ENCODE results near the gene NTN1.

Gene NTN1

DNA sequence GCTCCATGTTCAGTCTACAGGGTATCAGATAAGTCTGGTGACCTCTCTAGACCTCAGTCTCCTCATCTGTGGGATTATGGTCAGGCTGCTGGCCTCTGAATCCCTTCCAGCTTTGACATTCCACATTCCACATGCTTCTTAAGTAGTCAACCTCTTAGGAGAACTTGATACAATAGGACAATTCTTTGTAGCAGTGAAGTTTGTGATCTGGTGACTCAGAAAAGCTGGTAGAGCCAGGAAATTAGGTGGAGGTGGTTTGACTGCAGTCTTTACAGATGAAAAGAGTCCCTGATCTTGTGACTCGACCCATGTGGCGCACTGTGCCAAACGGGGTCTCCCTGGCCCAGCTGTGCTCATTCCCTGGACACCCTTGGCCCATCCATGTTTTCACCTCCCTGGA, 147.8 kb downstream of the NTN1 start:
- no peak for DNase-seq

- DNase-seq: no peak
These were observed 149.0 kb downstream of the NTN1 start for GRCh38 chr17:9170336-9170735.

DNA sequence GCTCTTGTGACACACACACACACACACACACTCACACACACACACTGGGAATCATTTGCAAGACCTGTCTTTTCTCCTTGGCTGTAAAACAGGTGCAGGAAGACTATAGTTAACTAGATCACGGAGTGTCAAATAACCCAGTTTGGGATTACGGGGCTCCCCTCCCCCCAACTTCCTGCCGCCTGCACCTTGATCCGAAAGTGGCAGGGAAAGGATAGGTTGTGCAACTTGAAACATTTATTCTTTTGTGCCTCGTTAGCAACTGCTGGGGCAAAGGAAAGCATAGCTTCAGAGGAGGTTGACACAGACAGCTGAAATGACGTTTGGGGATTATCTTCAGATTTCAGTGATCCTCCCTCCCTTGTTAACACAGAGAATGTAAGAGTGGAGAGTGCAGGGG, 149.5 kb downstream of the NTN1 start:
- no peak for DNase-seq

- no peak for DNase-seq
These were observed 152.2 kb downstream of the NTN1 start for GRCh38 chr17:9173386-9173983.

- no peak for DNase-seq
These were observed 153.0 kb downstream of the NTN1 start for GRCh38 chr17:9174312-9174711.

- DNase-seq: no peak
These were observed 153.7 kb downstream of the NTN1 start for GRCh38 chr17:9174779-9175574.

DNA sequence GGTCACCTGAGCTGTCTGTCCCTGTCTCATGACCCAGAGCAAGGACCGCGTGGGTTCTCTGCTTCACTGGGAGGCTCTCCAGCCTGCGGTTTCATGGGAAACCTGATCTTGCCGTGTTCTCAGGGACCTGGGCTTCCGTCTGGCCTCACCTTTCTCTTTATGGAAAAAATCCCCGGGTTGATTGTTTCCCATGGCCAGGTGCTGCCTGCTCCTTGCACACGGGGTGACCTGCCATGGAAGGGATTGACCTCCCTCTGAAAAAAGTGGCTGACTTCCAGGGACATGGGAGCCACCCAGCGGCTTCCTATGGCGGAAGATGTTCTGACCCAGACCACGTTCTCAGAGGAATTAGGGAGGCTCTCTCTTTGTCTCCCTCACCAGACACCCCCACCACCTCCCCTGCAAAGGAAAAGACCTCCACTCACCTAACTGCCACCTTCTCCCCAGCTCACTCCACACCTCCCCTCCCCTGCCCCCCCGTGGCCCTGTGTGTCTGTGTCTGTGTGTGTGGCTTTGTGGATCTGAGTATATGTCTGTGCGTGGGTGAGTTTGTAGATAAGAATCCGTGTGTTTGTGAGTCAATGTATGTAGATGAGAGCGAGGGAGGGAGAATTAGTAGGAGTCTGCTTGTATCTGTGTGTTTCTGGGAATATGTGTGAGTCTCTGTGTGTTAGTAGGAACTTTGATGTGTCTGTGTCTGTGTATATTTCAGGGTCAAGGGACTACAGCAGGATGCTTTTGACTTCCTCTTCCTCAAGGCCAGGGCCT, 154.6 kb downstream of the NTN1 start:
- DNase-seq: no peak

- no peak for DNase-seq
These were observed 155.9 kb downstream of the NTN1 start for GRCh38 chr17:9177212-9177611.

DNA sequence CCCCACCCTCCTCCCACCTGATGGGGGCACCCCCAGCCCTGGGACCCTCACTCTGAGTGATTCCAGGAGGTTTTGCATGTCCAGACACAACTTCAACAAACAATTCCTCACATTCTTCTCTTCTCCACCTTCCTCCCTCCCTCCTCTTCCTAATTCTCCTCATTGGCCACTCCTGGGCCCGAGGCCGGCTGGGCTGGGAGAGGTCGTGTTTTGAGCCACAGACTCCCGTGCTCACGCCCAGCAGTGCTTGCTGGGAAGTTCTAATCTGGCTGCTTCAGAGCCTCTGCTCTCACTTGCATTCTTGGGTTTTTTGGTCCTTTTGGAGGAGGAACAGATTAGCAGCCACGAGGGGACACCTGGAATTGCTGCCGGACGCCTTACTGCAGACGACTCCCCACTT, 157.0 kb downstream of the NTN1 start:
- no peak for DNase-seq

- DNase-seq: no peak
These were observed 158.3 kb downstream of the NTN1 start for GRCh38 chr17:9179602-9180001.

DNA sequence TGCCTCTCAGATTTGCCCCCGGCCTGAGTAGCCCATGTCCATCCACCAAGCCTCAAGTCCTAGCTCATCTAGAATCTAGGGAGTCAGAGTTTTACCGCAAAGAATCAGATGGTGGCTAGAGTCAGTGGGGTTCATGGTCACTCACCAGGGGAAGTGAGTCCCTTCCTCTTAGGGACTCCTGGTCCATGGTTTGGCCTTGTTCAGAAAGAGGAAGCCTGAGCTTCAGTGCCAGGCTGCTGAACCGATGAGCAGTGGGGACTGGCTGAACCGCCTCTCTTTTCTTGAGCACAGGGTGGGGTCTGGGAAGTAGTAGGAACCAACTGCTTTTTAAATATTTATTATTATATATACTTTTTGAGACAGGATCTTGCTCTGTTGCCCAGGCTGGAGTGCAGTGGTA, 160.3 kb downstream of the NTN1 start:
- DNase-seq: no peak

GRCh38 chr17:9183306-9183705, 162.0 kb downstream of the NTN1 start:
- DNase-seq: no peak

DNA sequence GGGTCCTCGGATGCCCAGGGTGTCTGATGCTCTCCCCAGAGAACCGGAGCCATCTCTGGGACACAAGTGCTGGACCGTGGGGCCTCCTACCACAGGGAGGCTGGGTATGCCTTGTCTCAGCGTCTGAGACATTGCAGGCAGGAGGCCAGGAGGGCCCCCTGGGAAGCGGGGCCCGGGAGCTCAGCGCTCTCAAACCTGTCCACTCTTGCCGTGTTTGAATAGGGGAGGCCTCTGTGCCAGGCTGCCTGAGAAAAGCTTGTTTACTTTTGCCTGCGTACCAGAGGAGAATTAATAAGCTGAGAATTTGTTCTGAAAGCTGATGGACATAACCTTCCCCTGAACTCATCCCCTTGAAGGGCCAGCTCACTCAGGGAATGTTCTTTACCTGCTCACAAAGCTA, 163.8 kb downstream of the NTN1 start:
- no peak for DNase-seq

DNA sequence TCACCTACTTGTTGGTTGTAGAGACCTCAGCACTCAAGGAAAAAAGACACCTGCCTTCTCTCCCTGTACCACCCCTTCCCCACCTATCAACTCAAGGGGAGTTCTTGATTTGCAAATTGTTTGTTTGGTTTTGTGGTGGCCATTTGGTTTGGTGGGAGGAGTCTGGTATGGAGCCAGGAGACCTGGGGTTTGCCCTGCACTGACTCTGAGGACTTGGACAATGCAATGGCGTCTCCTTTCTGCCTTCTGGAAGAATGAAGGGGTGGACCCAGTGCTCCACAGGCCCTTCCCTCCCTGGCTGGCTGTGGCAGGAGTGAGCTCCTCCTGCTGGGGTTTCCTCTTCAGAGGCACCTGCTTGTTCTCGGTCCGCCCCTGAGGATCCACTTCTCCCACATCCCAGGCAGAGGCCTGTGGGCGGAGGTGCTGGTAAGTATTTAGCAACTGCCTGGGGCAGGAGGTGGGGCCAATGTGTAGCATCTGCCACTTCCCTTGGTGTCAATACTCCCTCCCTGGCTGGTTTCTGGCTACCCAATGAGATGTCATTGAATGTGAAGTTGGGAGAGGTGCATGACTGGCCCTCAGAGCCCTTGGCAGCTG, 164.5 kb downstream of the NTN1 start:
- no peak for DNase-seq

- no peak for DNase-seq
These were observed 166.5 kb downstream of the NTN1 start for GRCh38 chr17:9187828-9188227.

DNA sequence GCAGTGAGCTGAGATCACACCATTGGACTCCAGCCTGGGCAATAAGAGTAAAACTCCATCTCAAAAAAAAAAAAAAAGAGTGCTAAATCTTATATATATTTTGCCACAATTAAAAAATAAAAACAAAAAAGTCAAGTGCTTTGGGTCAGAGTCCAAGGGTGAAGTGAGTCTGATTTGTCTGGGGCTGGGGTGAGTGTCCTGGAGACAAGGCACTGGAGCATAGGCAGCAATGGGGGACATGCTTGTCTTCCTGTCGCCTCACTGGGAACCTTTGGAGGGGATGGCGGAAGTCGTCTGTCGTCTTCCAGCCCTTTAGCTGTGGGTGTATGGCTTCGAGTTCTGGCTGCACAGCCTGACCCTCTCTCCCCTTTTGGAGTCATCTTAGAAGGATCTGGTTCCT, 167.1 kb downstream of the NTN1 start:
- no peak for DNase-seq

- DNase-seq: no peak
These were observed 168.6 kb downstream of the NTN1 start for GRCh38 chr17:9189870-9190269.

- no peak for DNase-seq
These were observed 170.7 kb downstream of the NTN1 start for GRCh38 chr17:9192010-9192409.

DNA sequence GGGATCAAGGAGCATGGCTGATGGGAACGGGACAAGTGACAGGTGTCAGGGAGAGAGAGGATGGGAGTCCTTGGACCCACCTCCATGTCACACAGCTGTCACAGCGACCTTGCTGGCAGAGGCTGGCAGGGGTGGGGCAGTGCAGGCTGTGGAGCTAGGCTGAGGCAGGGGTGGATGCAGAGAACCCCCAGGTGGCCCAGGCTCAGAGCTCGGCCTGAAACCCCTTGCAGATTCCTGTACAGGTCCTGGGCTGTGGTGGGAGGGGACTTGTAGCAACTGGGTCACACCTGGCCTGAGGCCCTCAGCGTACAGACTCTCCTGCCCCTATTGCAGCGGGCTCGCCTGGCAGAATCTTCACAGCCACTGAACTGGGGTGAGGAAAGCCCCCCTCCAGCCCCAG, 174.1 kb downstream of the NTN1 start:
- no peak for DNase-seq

DNA sequence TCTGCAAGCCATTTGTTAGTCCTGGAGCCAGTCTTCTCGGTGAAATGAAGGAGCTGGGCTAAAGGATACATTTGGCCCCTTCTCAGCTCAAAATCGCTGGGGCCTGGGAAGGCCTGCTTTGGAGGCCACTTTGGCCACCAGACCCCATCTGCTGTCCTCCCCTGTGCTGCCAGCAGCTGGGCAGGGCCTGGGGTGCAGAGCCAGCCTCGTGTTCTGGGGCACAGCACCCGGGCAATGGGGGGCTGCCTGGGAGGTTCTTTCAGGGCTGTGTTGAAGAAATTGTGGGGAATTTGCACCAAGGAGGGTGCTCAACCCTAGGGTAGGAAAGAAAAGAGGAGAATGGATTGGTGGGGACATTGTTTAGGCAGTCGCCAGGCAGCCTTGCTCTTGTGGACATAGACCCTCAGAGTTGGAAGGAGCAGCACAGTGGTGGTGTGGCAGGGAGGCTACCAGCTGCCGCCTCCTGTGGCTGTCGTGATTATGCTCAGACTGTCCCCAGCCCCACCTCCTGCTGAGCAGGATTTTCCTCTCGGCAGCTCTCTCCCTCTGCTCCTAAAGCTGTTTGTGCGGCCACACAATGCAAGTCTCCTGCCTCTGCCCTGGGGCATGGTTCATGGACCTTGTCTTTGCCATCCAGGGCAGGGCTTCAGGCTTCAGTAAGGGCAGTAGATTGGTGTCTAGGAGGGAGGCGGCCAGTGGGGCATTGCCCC, 174.8 kb downstream of the NTN1 start:
- no peak for DNase-seq

DNA sequence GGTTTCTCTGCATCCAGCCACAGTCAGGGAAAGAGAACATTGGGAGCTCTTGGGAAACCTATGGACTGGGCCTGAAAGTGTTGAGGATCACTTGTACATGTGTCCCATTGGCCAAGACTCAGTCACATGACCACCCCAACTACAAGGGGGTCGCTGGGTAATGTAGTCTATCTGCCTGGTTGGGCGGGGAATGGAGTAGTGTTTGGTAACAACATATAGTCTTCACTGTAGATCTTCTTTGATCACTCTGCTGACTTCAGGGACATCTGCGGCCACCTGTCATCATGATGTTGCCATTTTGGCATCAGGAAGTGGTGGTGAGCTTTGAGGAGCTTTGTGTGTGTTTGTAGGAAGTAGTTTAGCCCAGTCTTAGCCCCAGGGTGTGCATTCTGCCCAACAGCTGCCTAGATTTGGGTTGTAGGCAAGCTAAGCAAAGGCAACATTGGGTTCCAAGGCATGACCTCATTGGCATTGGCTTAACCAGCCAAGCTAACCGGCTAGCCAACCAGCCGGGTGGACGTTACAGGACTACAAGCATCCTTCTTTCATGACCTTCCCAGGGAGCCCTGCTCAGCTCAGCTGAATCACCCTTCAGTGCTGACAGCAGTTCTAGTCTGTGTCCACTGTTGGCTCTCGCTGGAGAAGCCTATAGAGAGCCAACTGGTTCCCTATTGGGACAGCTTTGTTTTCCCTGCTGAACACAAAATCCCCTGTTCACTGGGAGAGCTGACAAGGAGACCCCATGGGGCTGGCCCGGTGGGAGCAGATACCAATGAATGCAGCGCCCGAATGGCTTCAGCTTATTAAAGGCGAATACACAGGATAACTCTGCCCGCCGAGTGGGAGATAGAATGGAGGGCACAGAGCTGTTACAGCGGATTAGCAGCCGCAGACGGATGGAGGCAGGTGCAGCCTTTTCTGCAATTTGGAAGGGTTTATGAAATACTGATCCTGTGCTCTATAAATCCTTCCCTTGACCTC, 178.6 kb downstream of the NTN1 start:
- DNase-seq: no peak

Data from activated CD4-positive, CD25-positive, alpha-beta regulatory T cell treated with anti-CD3 and anti-CD28 coated beads, Interleukin-2, amount 50 U/mL, for 72 hours (primary cell).